Muscle layer of duodenum (tissue), 2 donors: ENCODE data around the gene SPATA1.

Experiments
- H3K27ac ChIP-seq: one replicate; pipeline ENCODE4 v1.7.0; 2013; ENCODE audit warnings: mild to moderate bottlenecking, low read length
- H3K27me3 ChIP-seq: one replicate; pipeline ENCODE4 v1.7.0; 2013; ENCODE audit warnings: low read depth, mild to moderate bottlenecking, control low read depth, low read length
- H3K36me3 ChIP-seq, 2 donors: one replicate each; pipeline ENCODE4 v1.7.0; 2013; ENCODE audit warnings: low read length in 2 of 2, control low read depth in 1 of 2, mild to moderate bottlenecking in 1 of 2; ENCODE audit not compliant: insufficient read depth in 2 of 2, control insufficient read depth in 1 of 2
- H3K4me1 ChIP-seq, 2 donors: one replicate each; pipeline ENCODE4 v1.7.0; 2013; ENCODE audit warnings: low read length in 2 of 2, mild to moderate bottlenecking in 2 of 2, control low read depth in 1 of 2, moderate library complexity in 1 of 2; ENCODE audit not compliant: insufficient read depth in 2 of 2, control insufficient read depth in 1 of 2
- H3K4me3 ChIP-seq, 2 donors: one replicate each; pipeline ENCODE4 v1.7.0; 2013; ENCODE audit warnings: low read length in 2 of 2, low read depth in 1 of 2, mild to moderate bottlenecking in 1 of 2
- H3K9me3 ChIP-seq, 2 donors: one replicate each; pipeline ENCODE4 v1.7.0; 2013; ENCODE audit warnings: low read length in 2 of 2, control low read depth in 1 of 2, mild to moderate bottlenecking in 1 of 2; ENCODE audit not compliant: control insufficient read depth in 1 of 2
- donor health status: healthy.

The SPATA1 gene

GRCh38 chr1:84510165-84510564 lies 4.0 kb downstream of the SPATA1 start:
- Histone ChIP-seq H3K27ac (no peak overlapping the region), H3K27me3 (no peaks in the 10 kb centered on the region), H3K4me1 (peaks cover 0 to 4% of the 10 kb centered on the region in 2 donors), H3K4me3 (no peak overlapping the region), H3K36me3 (peaks cover 0 to 5% of the 10 kb centered on the region in 2 donors), H3K9me3 (peaks cover 0 to 5% of the 10 kb centered on the region in 2 donors)

GRCh38 chr1:84510668-84511067 lies 4.5 kb downstream of the SPATA1 start:
- Histone ChIP-seq H3K27me3 (no peaks in the 10 kb centered on the region), H3K4me1 (peaks cover 0 to 4% of the 10 kb centered on the region in 2 donors), H3K27ac (no peak overlapping the region), H3K36me3 (peaks cover 0 to under 1% of the 10 kb centered on the region in 2 donors), H3K9me3 (peaks cover 0 to 5% of the 10 kb centered on the region in 2 donors), H3K4me3 (no peak overlapping the region)

GRCh38 chr1:84524590-84524989 lies 18.4 kb downstream of the SPATA1 start:
- H3K36me3 ChIP-seq, result no peaks in the 10 kb centered on the region
- no peak overlapping the region for H3K27ac ChIP-seq
- no peaks in the 10 kb centered on the region for H3K9me3 ChIP-seq
- no peaks in the 10 kb centered on the region for H3K4me1 ChIP-seq
- H3K4me3 ChIP-seq, result no peak overlapping the region
- no peaks in the 10 kb centered on the region for H3K27me3 ChIP-seq

- no peak overlapping the region for H3K27ac ChIP-seq
- no peaks in the 10 kb centered on the region for H3K4me1 ChIP-seq
- no peaks in the 10 kb centered on the region for H3K27me3 ChIP-seq
- H3K36me3 ChIP-seq, result no peaks in the 10 kb centered on the region
- no peak overlapping the region for H3K4me3 ChIP-seq
- no peaks in the 10 kb centered on the region for H3K9me3 ChIP-seq
Measured at GRCh38 chr1:84525779-84526178, 19.6 kb downstream of the SPATA1 start.

GRCh38 chr1:84538599-84538998 lies 32.4 kb downstream of the SPATA1 start:
- no peak overlapping the region for H3K4me3 ChIP-seq
- peaks cover 0 to 3% of the 10 kb centered on the region in 2 donors for H3K4me1 ChIP-seq
- no peaks in the 10 kb centered on the region for H3K27me3 ChIP-seq
- no peak overlapping the region for H3K27ac ChIP-seq
- H3K36me3 ChIP-seq, result peaks cover 0 to 4% of the 10 kb centered on the region in 2 donors
- H3K9me3 ChIP-seq, result no peaks in the 10 kb centered on the region

- H3K27ac ChIP-seq, result no peak overlapping the region
- H3K4me1 ChIP-seq, result peaks cover 0 to 3% of the 10 kb centered on the region in 2 donors
- H3K9me3 ChIP-seq, result no peaks in the 10 kb centered on the region
- H3K36me3 ChIP-seq, result peaks cover 0 to 4% of the 10 kb centered on the region in 2 donors
- no peaks in the 10 kb centered on the region for H3K27me3 ChIP-seq
- H3K4me3 ChIP-seq, result no peak overlapping the region
Measured at GRCh38 chr1:84539972-84540371, 33.8 kb downstream of the SPATA1 start.

- Histone ChIP-seq H3K36me3 (peaks cover 0 to 4% of the 10 kb centered on the region in 2 donors), H3K9me3 (no peaks in the 10 kb centered on the region), H3K27me3 (no peaks in the 10 kb centered on the region), H3K4me1 (peaks cover 0 to 3% of the 10 kb centered on the region in 2 donors), H3K27ac (no peak overlapping the region), H3K4me3 (no peak overlapping the region)
Measured at GRCh38 chr1:84540759-84541158, 34.6 kb downstream of the SPATA1 start.

GRCh38 chr1:84541679-84542078 lies 35.5 kb downstream of the SPATA1 start:
- Histone ChIP-seq H3K9me3 (no peaks in the 10 kb centered on the region), H3K27ac (no peak overlapping the region), H3K36me3 (peaks cover 1 to 4% of the 10 kb centered on the region in 2 donors), H3K4me3 (no peak overlapping the region), H3K4me1 (peaks cover 0 to 3% of the 10 kb centered on the region in 2 donors), H3K27me3 (no peaks in the 10 kb centered on the region)

- Histone ChIP-seq H3K4me1 (no peaks in the 10 kb centered on the region), H3K27ac (no peak overlapping the region), H3K4me3 (no peak overlapping the region), H3K36me3 (peaks cover 3 to 4% of the 10 kb centered on the region in 2 donors), H3K27me3 (no peaks in the 10 kb centered on the region), H3K9me3 (no peaks in the 10 kb centered on the region)
Measured at GRCh38 chr1:84550826-84551225, 44.6 kb downstream of the SPATA1 start.

- H3K27ac ChIP-seq, result no peak overlapping the region
- no peak overlapping the region for H3K4me3 ChIP-seq
- H3K27me3 ChIP-seq, result no peaks in the 10 kb centered on the region
- peaks cover 0 to 3% of the 10 kb centered on the region in 2 donors for H3K4me1 ChIP-seq
- no peaks in the 10 kb centered on the region for H3K9me3 ChIP-seq
- peaks cover 7 to 19% of the 10 kb centered on the region in 2 donors for H3K36me3 ChIP-seq
Measured at GRCh38 chr1:84569216-84569615, 63.0 kb downstream of the SPATA1 start.

GRCh38 chr1:84570436-84571149 lies 64.4 kb downstream of the SPATA1 start:
- H3K4me1 ChIP-seq, result peaks cover 0 to 3% of the 10 kb centered on the region in 2 donors
- no peak overlapping the region for H3K27ac ChIP-seq
- no peaks in the 10 kb centered on the region for H3K9me3 ChIP-seq

GRCh38 chr1:84571150-84571535 lies 65.0 kb downstream of the SPATA1 start:
- no peaks in the 10 kb centered on the region for H3K27me3 ChIP-seq
- H3K36me3 ChIP-seq, result peaks cover 7 to 15% of the 10 kb centered on the region in 2 donors
- H3K4me1 ChIP-seq, result peaks cover 0 to 3% of the 10 kb centered on the region in 2 donors
- no peak overlapping the region for H3K4me3 ChIP-seq
- H3K27ac ChIP-seq, result no peak overlapping the region
- no peaks in the 10 kb centered on the region for H3K9me3 ChIP-seq

More at GRCh38 chr1:84570436-84571149, 64.4 kb downstream of the SPATA1 start:
- Histone ChIP-seq H3K36me3 (peaks cover 7 to 15% of the 10 kb centered on the region in 2 donors), H3K4me3 (no peak overlapping the region), H3K27me3 (no peaks in the 10 kb centered on the region)
